GM18519 (cell line): ENCODE measurements around the gene C5orf24.
A peak's percentile ranks its signal among the peaks of the same experiment; 100 is the strongest.
"Not testable (repeated sequence)": the region's sequence is repeated elsewhere in the genome, so short reads cannot be mapped to it uniquely, and the experiment has no call there.

Experiments
- ATAC-seq: cut with Tn5 transposase; IDR thresholded peaks from one replicate; pipeline ENCODE4 v1.9.1; 2021; ENCODE audit warnings: mild to moderate bottlenecking, moderate library complexity; ENCODE audit not compliant: unreplicated experiment, low FRiP score

Gene C5orf24

GRCh38 chr5:134856465-134856864, 10.7 kb downstream of the C5orf24 start:
- ATAC-seq = not testable (repeated sequence)

- ATAC-seq = no peak
Measured at GRCh38 chr5:134857401-134857800, 11.6 kb downstream of the C5orf24 start.

DNA sequence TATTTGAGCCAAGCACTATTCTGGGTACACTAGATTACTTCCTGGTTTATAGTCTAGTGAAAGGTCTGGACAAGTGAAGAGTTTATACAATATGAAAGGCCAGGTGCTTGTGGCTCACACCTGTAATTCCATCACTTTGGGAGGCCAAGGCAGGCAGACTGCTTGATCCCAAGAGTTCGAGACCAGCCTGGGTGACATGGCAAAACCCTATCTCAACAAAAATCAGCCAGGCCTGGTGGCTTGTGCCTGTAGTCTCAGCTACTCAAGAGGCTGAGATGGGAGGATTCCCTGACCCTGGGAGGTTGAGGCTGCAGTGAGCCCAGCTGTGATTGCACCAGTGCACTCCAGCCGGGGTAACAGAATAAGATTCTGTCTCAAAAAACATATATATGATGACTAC, 18.9 kb downstream of the C5orf24 start:
- no peak for ATAC-seq

GRCh38 chr5:134873494-134873893, 27.7 kb downstream of the C5orf24 start:
- no peak for ATAC-seq

GRCh38 chr5:134873987-134874830, 28.4 kb downstream of the C5orf24 start, which contains the start of gene TXNDC15:
TXNDC15 (plus strand) TSS chr5:134874371; CDS start chr5:134874428, 57 bp downstream.
- ATAC-seq = peak; percentile 75

DNA sequence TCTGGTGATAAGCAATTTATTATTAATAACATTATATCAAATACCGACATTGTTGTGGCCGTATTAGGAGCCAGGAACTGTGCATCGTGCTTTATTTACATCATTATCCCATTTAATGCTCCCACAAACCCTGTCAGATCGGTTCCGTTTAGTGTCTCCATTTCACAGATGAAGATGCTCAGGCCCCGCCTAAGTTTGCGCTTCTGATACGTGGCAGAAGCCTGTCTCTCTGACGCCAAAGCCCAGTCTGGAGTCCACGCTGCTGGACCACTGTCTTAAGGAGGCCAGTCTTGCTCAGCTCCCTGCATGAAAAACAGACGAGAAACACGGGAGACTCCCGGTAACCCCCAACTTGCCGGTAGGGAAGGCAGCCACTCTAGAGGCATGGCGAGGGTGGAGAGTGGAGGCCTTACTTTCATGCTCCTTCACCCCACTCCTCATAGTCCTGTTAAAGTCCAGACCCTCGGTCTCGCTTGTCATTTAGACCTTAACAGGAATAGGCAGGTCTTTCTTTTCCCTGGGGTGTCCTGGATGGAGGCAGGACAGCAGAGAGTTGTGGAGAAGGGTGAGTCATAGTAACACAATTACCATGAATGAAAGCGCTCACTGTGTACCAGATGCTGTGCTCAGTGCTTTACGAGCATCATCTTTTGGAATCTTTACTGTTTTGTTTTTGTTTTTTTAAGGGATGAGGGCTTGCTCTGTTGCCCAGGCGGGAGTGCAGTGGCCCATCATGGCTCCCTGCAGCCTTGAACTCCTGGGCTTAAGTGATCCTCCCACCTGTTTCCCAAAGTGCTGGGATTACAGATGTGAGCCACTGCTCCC, 29.3 kb downstream of the C5orf24 start:
- no peak for ATAC-seq

GRCh38 chr5:134877159-134877558, 31.4 kb downstream of the C5orf24 start:
- ATAC-seq = no peak

GRCh38 chr5:134878403-134878802, 32.6 kb downstream of the C5orf24 start:
- ATAC-seq = no peak

- ATAC-seq = no peak
Measured at GRCh38 chr5:134879456-134879855, 33.7 kb downstream of the C5orf24 start.

- not testable (repeated sequence) for ATAC-seq
Measured at GRCh38 chr5:134880937-134881336, 35.2 kb downstream of the C5orf24 start.

GRCh38 chr5:134881711-134882110, 35.9 kb downstream of the C5orf24 start:
- ATAC-seq = not testable (repeated sequence)

- no peak for ATAC-seq
Measured at GRCh38 chr5:134887593-134888159, 41.9 kb downstream of the C5orf24 start.

- ATAC-seq = no peak
Measured at GRCh38 chr5:134889335-134889734, 43.6 kb downstream of the C5orf24 start.

GRCh38 chr5:134891473-134891872, 45.7 kb downstream of the C5orf24 start:
- no peak for ATAC-seq

- ATAC-seq = no peak
Measured at GRCh38 chr5:134892282-134892681, 46.5 kb downstream of the C5orf24 start.

DNA sequence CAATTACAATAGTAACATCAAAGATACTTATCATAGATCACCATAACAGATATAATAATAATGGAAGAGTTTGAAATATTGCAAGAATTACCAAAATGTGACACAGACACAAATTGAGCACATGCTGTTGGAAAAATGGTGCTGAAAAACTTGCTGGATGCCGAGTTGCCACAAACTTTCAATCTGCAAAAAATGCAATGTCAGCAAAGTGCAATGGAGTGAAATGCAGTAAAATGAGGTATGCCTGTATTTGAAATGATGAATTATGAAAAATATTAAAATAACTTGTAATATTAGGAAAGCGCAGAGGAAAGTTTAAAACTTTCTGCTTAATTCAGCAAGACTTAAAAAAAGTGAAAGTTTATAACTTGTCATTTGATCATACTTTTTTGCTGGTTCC, 47.2 kb downstream of the C5orf24 start:
- no peak for ATAC-seq

GRCh38 chr5:134893748-134894505, 48.2 kb downstream of the C5orf24 start:
- ATAC-seq = no peak

DNA sequence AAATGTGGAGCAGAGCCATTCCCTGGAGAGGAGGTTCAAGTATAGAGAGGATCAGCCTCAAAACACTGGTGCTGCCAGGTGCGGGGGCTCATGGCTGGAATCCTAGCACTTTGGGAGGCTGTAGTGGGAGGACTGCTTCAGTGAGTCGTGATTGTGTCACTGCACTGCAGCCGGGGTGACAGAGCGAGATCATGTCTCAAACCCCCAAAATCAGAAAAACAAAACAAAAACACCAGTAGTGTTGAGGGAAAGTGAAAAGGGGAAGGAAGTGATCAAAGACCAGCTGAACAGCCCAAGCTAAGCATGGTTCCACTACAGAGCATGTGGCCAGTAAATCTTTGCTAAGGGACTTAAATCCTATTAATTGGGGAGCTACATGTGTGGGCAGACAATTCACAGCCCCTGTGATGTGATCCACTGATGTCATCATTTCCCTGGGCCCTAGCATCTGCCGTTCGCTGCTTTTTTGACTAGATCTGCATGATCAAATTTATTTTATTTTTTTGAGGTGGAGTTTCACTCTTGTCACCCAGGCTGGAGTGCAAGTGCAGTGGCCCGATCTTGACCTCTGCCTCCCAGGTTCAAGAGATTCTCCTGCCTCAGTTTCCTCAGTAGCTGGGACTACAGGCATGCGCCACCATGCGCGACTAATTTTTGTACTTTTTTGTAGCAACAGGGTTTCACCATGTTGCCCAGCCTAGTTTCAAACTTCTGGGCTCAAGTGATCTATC, 56.5 kb downstream of the C5orf24 start:
- peak; percentile 27 for ATAC-seq

DNA sequence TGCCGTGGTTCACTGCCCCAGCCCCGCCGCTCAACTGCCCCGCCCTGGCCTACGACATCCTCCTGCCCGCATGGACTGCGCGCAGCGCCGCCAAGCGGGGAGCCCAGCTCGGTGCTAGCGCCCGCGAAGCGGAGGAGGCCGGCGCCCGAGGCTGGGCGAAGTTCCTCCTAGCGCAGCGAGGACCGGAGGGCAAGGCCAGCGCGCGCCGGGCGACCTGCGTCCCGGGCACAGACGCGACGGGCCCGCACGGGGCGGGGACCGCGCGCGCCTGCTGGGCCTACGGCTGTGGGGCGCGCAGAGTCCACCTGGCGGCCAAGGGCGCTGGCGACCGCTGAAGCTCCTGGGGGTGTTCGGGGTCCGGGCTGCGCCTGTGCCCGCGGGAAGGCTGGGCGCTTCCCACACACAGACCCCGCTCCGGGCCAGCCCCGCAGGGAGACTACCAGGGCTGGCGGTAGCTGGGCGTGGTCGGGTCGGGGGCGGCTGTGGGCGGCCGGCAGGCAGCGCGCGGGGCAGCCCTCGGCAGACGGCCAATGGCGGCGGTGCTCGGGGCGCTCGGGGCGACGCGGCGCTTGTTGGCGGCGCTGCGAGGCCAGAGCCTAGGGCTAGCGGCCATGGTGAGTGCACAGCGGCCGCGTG, 59.0 kb downstream of the C5orf24 start, which contains the start of gene PCBD2:
PCBD2 (plus strand) TSS at position 522 of the 636 bp plus-strand sequence; CDS start at position 531, 9 bp downstream.
- ATAC-seq = peak; percentile 72
